ENCODE results near the gene MACROD2. TPM values are rescaled to one million over a fixed set of nuclear protein-coding genes. Genes with fewer than 3 reads are reported as not detected.

MACROD2 gene
- total RNA-seq, 1 donor from 2014 or later = 17.1 TPM

GRCh38 chr20:14859627-14860026, 864.3 kb downstream of the MACROD2 start:
- no peak for DNase-seq (ENCODE audit: low spot score)

- no peak for DNase-seq (ENCODE audit: low spot score)
These were observed 865.1 kb downstream of the MACROD2 start for GRCh38 chr20:14860410-14860814.

- no peak for DNase-seq (ENCODE audit: low spot score)
These were observed 865.8 kb downstream of the MACROD2 start for GRCh38 chr20:14861028-14861699.

GRCh38 chr20:14865169-14865568, 869.9 kb downstream of the MACROD2 start:
- no peak for DNase-seq (ENCODE audit: low spot score)

GRCh38 chr20:14865731-14866130, 870.4 kb downstream of the MACROD2 start:
- DNase-seq (ENCODE audit: low spot score) = no peak

GRCh38 chr20:14866841-14867514, 871.7 kb downstream of the MACROD2 start:
- no peak for DNase-seq (ENCODE audit: low spot score)

- DNase-seq (ENCODE audit: low spot score) = no peak
These were observed 882.1 kb downstream of the MACROD2 start for GRCh38 chr20:14877301-14878028.

GRCh38 chr20:14878676-14879019, 883.3 kb downstream of the MACROD2 start:
- no peak for DNase-seq (ENCODE audit: low spot score)

- no peak for DNase-seq (ENCODE audit: low spot score)
These were observed 883.8 kb downstream of the MACROD2 start for GRCh38 chr20:14879020-14879697.

GRCh38 chr20:14879839-14880238, 884.5 kb downstream of the MACROD2 start:
- DNase-seq (ENCODE audit: low spot score) = no peak

- no peak for DNase-seq (ENCODE audit: low spot score)
These were observed 886.2 kb downstream of the MACROD2 start for GRCh38 chr20:14881518-14881917.

- no peak for DNase-seq (ENCODE audit: low spot score)
These were observed 886.8 kb downstream of the MACROD2 start for GRCh38 chr20:14882157-14882556.

- no peak for DNase-seq (ENCODE audit: low spot score)
These were observed 887.5 kb downstream of the MACROD2 start for GRCh38 chr20:14882846-14883245.

GRCh38 chr20:14883324-14883723, 888.0 kb downstream of the MACROD2 start:
- no peak for DNase-seq (ENCODE audit: low spot score)

- DNase-seq (ENCODE audit: low spot score) = no peak
These were observed 890.3 kb downstream of the MACROD2 start for GRCh38 chr20:14885661-14886060.

- DNase-seq (ENCODE audit: low spot score) = no peak
These were observed 892.8 kb downstream of the MACROD2 start for GRCh38 chr20:14888134-14888533.

- no peak for DNase-seq (ENCODE audit: low spot score)
These were observed 894.4 kb downstream of the MACROD2 start for GRCh38 chr20:14889496-14890255.

GRCh38 chr20:14890713-14891112, 895.4 kb downstream of the MACROD2 start:
- DNase-seq (ENCODE audit: low spot score) = no peak

- no peak for DNase-seq (ENCODE audit: low spot score)
These were observed 897.5 kb downstream of the MACROD2 start for GRCh38 chr20:14892782-14893181.

GRCh38 chr20:14896569-14896968, 901.3 kb downstream of the MACROD2 start:
- DNase-seq (ENCODE audit: low spot score) = no peak

- DNase-seq (ENCODE audit: low spot score) = no peak
These were observed 902.3 kb downstream of the MACROD2 start for GRCh38 chr20:14897608-14898007.
